ENCODE data around the gene PTPN4. TPM values are rescaled to one million over a fixed set of nuclear protein-coding genes. Genes with fewer than 3 reads are reported as not detected.

The PTPN4 gene
- polyA plus RNA-seq, 4 donors = 20.9 to 25.2 (median 23.1) TPM

DNA sequence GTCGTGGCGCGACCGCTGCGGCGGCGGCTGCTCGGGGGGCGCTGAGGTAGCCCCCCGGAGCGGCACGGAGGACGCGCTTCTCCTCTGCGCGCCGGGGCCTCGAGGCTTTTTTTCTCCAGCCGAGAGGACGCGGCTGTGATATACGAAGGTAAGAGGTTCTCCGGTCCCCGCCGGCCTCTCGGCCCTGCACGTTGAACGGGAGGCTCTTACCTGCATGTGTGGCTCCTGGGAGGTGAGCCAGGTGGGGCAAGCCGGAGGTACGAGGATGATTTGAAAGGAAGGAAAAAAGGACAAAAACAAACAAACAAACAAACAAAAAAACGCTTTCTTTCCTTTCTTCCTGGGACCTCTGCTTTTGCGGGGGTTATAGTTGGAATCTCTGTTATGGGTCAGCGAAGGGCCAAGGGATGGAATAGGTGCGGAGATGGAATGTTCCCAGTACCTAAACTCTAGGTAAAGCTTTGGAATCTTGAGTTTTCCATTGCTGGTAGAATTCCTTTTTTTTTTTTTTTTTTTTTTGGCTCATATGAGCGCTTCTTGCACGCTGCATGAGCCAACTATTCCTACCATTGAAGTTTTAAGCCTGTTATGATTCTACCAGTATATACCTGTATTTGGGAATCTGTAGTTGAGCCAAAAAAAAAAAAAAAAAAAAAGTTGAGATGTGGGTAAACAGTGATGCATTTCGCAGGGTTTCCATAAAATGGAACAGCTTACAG, 674 bp downstream of the PTPN4 start:
- DNase-seq (ENCODE audit: low read depth in 4 of 4, low spot score in 2 of 4) = peak in 2 of 4 donors; percentile 20 to 34

- DNase-seq (ENCODE audit: low read depth in 4 of 4, low spot score in 2 of 4) = peak in 2 of 4 donors; percentile 25 to 32
Observed at GRCh38 chr2:119760956-119761275, 1.2 kb downstream of the PTPN4 start.

GRCh38 chr2:119764832-119765231, 5.1 kb downstream of the PTPN4 start:
- no peak for DNase-seq (ENCODE audit: low read depth in 4 of 4, low spot score in 2 of 4)

DNA sequence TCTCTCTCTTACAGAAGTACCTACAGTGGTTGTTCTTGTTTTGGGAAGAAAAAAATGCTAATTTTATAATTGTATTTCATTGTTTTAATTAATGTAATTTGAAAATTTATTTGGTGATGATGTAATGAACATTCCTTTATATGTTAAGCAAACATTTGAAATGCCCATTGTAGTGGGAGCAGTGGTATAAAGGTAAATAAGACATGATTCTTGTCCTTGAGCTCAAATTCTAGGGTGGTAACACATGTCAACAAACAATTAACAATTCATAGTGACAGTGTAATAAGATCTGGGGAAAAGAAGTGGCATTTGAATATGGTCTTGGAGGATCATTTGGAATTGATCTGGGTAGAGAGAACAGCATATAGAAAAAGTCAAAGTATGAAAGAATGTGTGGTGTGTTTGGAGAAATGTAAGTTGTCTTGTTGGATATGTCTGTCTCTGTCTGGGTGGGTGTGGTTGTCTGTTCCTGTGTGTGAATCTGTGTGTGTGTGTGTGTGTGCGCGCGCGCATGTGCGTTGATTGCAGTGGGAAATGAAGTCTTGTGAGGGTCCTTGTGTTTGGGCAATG, 5.8 kb downstream of the PTPN4 start:
- no peak for DNase-seq (ENCODE audit: low read depth in 4 of 4, low spot score in 2 of 4)

DNA sequence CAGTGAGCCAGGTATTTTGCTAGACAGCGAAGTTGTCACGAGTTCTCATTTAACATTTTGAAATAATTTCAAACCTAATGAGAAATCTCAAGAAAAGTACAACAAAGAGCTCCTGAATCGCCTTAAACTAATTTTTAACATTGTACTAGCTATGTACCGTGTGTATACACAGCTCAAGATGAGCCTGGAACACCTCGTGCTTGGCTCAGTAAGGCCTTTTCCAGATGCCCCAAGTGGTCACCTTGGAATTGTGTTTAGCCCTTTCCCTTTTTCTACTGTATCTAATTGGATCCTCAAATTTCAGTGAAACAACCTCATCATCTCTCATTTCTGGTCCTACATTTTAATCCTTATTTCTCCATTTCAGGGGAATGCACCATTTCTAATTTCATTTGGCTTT, 7.2 kb downstream of the PTPN4 start:
- DNase-seq (ENCODE audit: low read depth in 4 of 4, low spot score in 2 of 4) = no peak

DNA sequence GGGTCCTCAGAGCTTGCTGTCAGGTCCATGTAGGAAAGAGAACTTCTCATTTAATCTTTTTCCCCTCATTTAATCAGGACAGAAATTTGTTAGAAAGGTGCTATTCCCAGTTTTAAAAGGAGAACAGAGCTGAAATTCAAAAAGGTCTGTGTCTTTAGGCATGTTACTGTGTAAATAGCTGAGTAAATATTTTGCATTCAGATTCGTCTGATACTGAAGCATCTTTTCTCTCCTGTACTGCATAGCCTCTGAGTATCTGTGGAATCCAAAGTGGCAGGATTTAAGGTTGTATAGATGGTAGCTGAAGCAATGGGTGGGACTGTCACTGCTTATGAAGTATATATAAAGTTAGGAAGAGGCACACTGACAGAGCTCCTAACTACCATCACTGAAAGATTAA, 9.0 kb downstream of the PTPN4 start:
- no peak for DNase-seq (ENCODE audit: low read depth in 4 of 4, low spot score in 2 of 4)

GRCh38 chr2:119769645-119770044, 9.9 kb downstream of the PTPN4 start:
- no peak for DNase-seq (ENCODE audit: low read depth in 4 of 4, low spot score in 2 of 4)

- DNase-seq (ENCODE audit: low read depth in 4 of 4, low spot score in 2 of 4) = no peak
Observed at GRCh38 chr2:119771331-119771730, 11.6 kb downstream of the PTPN4 start.

GRCh38 chr2:119772128-119772527, 12.4 kb downstream of the PTPN4 start:
- no peak for DNase-seq (ENCODE audit: low read depth in 4 of 4, low spot score in 2 of 4)

- no peak for DNase-seq (ENCODE audit: low read depth in 4 of 4, low spot score in 2 of 4)
Observed at GRCh38 chr2:119772767-119773166, 13.0 kb downstream of the PTPN4 start.

DNA sequence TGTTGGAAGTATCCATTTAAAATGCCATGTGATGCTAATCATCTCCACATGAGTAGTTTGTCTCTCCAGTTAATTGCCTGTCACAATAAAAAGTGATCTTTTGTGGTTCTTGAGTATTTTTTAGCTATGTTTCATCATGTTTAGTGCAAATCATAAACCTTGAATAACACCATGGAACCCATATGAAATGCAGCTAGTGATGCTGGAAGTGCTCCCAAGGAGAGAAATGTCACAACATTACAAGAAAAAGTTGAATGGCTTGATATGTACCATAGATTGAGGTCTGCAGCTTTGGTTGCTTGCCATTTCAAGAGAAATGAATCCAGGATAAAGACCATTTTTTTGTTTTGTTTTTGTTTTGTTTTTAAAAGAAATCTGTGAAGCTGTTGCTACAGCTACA, 14.3 kb downstream of the PTPN4 start:
- no peak for DNase-seq (ENCODE audit: low read depth in 4 of 4, low spot score in 2 of 4)

- DNase-seq (ENCODE audit: low read depth in 4 of 4, low spot score in 2 of 4) = no peak
Observed at GRCh38 chr2:119775102-119775501, 15.4 kb downstream of the PTPN4 start.

DNA sequence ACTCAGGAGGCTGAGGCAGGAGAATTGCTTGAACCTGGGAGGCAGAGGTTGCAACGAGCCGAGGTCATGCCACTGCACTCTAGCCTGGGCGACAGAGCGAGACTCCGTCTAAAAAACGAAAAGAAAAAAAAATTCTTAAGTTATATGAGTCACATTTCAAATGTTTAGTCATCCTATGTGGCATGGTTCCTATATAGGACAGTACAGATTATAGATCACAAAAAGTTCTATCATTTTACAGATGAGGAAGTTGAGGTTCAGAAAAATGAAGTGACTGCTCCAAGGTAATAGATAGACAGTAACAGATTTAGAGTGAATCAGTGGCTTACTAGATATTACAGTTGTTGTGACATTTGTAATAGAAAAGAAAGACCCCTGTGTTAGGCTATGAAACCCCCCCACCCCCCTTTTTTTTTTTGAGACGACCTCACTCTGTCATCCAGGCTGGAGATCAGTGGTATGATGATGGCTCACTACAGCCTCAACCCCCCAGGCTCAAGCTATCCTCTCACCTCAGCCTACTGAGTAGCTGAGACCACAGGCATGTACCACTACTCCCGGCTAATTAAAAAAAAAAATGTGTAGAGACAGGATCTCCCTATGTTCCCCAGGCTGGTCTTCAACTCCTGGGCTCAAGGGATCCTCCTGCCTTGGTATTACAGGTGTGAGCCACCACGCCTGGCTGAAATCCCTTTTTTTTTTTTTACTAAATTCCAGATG, 22.7 kb downstream of the PTPN4 start:
- no peak for DNase-seq (ENCODE audit: low read depth in 4 of 4, low spot score in 2 of 4)

GRCh38 chr2:119784876-119785275, 25.2 kb downstream of the PTPN4 start:
- DNase-seq (ENCODE audit: low read depth in 4 of 4, low spot score in 2 of 4) = no peak

DNA sequence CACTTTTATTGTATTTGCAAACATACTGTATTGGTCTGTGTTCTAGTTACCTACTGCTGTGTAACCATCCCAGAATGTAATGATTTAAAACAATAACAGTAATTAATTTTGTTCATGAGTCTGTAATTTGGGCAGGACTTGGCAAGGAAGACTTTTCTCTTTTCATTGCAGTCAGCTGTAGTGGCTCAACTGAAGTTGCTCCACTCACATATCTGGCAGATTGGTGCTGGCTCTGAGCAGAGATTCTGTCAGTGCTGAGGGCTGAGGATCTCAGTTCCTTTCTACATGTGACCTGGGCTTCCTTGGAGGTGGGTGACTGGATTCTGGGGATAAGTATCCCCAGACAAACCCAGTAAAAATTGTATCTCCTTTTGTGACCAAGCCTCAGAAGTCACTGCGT, 26.6 kb downstream of the PTPN4 start:
- no peak for DNase-seq (ENCODE audit: low read depth in 4 of 4, low spot score in 2 of 4)

DNA sequence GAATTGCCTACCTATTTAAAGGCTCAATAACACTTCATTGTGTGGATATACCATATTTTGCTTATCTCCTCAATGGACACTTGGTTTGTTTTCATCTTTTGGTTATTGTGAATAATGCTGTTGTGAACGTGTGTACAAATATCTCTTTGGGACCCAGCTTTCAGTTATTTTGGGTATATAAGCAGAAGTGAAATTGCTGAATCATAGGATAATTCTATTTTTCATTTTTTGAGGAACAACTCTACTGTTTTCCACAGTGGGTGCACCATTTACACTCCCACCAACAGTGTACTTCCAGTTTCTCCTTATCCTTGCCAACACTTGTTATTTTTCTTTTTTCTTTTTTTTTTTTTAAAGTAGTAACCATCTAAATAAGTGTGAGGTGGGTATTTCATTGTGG, 29.0 kb downstream of the PTPN4 start:
- no peak for DNase-seq (ENCODE audit: low read depth in 4 of 4, low spot score in 2 of 4)

DNA sequence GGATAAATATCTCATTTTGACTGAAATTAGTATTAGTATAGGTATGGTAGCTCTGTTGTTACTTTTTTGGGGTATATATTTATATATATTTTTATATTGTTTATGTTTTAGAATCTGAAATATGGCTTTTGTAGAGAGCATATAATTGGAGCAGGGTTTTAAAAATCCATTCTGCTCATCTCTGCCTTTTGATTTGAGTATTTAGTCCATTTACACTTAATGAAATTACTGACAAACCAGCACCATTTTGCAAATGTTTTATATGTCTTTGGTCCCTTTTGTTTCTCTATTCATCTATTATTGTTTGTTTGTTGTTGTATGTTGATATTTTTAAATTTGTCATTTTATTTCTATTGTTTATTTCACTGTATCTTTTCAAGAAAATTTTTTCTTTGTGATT, 30.7 kb downstream of the PTPN4 start:
- DNase-seq (ENCODE audit: low read depth in 4 of 4, low spot score in 2 of 4) = no peak

- no peak for DNase-seq (ENCODE audit: low read depth in 4 of 4, low spot score in 2 of 4)
Observed at GRCh38 chr2:119792907-119793312, 33.2 kb downstream of the PTPN4 start.

DNA sequence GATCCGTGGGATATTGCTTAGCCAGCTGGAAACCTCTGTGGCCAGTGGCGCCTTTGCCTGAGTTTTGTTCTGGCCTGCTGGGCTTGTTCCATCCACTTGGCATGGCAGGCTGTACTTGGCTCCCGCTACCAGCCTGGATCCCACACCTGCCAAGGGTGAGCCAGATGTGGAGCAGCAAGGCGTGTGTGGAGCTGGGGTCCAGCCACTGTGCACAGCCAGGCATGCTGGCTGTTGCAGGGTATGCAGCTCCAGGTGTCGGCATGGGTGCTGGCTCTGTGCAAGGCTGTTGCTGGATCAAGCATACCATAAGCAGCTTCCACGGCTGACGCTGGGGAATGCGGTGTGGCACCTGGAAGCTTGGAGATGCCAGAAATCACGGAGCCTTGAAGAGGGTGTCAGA, 34.5 kb downstream of the PTPN4 start:
- no peak for DNase-seq (ENCODE audit: low read depth in 4 of 4, low spot score in 2 of 4)

GRCh38 chr2:119795309-119796303, 35.9 kb downstream of the PTPN4 start:
- DNase-seq (ENCODE audit: low read depth in 4 of 4, low spot score in 2 of 4) = no peak

DNA sequence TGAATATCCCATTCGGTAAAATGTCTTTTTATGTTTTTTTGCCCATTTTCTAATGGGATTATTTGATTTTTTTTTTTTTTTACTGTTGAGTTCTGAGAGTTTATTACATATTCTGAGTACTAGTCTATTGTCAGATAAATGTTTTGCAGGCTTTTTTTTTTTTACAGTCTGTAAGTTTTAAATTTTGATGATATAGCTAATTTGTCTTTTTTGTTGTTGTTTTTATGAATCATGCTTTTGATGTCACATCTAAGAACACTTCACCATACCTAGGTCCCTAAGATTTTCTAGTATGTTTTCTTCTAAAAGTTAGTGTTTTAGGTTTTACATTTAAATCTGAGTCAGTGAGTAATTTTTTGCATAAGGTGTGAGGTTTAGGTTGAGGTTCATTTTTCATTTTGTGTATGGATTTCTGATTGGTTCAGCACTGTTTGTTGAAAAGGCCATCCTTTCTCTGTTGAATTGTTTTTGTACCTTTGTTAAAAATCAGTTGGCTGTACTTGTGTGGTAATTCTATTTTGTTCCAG, 40.7 kb downstream of the PTPN4 start:
- no peak for DNase-seq (ENCODE audit: low read depth in 4 of 4, low spot score in 2 of 4)

Measured in left renal cortex interstitium (tissue), 4 donors.